IMR-90 (cell line): ENCODE results near the gene TAGLN. TPM values are rescaled to one million over a fixed set of nuclear protein-coding genes. Genes with fewer than 3 reads are reported as not detected.
A peak's percentile ranks its signal among the peaks of the same experiment; 100 is the strongest.

Experiments used
- MAZ ChIP-seq: IDR thresholded peaks from 2 replicates; pipeline ENCODE4 v1.6.1; 2012; ENCODE audit warnings: low read depth, mild to moderate bottlenecking, low read length, improper control_type of control experiment, moderate library complexity, borderline replicate concordance
- NFE2L2 ChIP-seq: fragments of 150-350 bp; IDR thresholded peaks from 2 replicates; pipeline ENCODE4 v1.6.1; 2016; ENCODE audit warnings: low read depth, mild to moderate bottlenecking, low read length
- polyA plus RNA-seq, 3 experiments: library from polyadenylated mRNA; depleted of rRNA; stranded (reverse); fragments of >200 nt; gene quantifications; 2 replicates each; pipeline ENCODE4 v1.2.3, GENCODE V29; 2012; ENCODE audit warnings: low replicate concordance in 1 of 3
- total RNA-seq: library from RNA; depleted of rRNA; stranded (reverse); fragments of >200 nt; gene quantifications from 2 replicates; pipeline ENCODE4 v1.2.3, GENCODE V29; 2012

The TAGLN gene
- total and polyA plus RNA-seq, 2 of the 4 experiments (the other 2 are of a cell fraction) = 2,558 to 3,760 TPM

DNA sequence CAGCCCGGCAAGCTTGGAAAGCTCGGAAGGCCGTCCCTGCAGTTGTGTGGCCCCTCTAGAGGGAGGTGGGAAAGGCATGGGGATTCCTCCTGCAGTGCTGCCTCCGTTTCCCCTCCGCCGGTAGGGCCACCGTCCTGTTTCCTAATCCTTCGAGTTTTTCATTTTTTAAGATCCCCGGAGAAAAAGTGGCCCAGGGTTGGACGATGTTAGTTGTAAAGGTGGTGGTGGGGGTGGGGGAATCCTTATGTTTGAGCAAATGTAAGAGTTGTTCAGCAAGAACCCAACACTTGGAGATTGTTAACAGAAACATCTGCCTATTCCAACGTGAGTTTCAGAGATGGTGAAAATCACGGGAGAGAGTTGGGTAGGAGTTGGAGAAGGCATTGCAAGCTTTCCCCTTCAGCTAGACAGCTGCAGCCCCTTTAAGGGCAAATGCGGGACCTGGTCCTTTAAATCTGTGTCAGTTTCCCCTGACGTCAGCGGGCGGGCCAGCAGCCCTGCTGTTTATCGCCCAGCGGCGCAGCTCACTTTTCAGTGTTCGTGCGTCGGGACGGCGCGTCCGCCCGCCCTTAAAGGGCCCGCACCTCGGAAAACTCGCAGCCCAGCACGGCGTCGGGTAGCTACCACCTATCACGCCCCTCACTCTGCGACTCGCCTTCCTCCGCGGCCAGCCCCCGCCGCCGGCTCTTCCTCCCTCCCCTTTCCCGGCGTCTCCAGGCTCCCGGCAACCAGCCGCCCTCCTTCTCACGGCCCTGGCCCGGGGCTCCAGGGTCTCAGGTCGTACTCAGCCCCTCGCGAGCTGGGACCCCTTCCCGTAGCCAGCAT lies 20.7 kb upstream of the TAGLN start, which contains the start of gene SIDT2 (continued):
- TF ChIP-seq MAZ (peak; percentile 94), NFE2L2 (no peak)
